ENCODE data around the gene HPN. TPM values are rescaled to one million over a fixed set of nuclear protein-coding genes. Genes with fewer than 3 reads are reported as not detected.

Gene HPN
- total and polyA plus RNA-seq, 2 of the 13 experiments (the other 11 are each of a cell fraction or from before 2014, with no cell fraction given), result 46.7 to 261 TPM

DNA sequence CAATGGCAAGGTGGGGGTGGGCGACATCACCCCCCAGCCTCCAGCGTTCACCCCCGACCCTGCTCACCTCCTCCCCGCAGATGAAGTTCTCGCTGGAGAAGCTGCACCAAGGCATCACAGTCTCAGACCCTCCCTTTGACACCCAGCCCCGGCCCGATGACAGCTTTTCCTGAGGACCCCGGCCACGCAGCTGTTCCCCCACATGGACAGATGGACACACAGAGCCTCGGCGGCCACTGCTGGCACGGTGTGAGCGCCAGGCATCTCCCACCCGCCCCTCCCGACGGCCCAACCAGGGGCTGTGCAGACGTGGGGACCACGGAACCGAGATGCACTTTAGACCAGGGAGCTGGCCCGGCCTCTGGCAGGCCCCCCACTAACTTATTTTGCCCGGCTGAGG is 15.6 kb upstream of the HPN start:
- Histone ChIP-seq H2AFZ (ENCODE audit: low read length) (no peak overlapping the region), H3K79me2 (ENCODE audit: insufficient read depth, low read length) (no peaks in the 10 kb centered on the region), H3K36me3 (replicated peaks in 1 of 2; ENCODE audit: control insufficient read depth in 1 of 2, insufficient read depth in 2 of 2, low read length in 2 of 2) (peaks cover 21 to 62% of the 10 kb centered on the region in 2 experiments), H3K9me3 (ENCODE audit: low read length) (no peaks in the 10 kb centered on the region), H3K27me3 (ENCODE audit: control insufficient read depth in 1 of 2, insufficient read depth in 2 of 2, low read length in 2 of 2) (no peaks in the 10 kb centered on the region), H3K9ac (ENCODE audit: insufficient read depth, low read depth, low read length) (no peak overlapping the region), H3K4me1 (ENCODE audit: insufficient read depth, low read length) (peaks cover 23% of the 10 kb centered on the region), H3K4me3 (replicated peaks in 1 of 3; ENCODE audit: insufficient read depth in 1 of 3, low read depth in 2 of 3, low read length in 3 of 3) (no peak overlapping the region), H3K27ac (ENCODE audit: extremely low read length, insufficient read depth, low read length) (no peak overlapping the region), H3K4me2 (ENCODE audit: low read depth, low read length) (no peak overlapping the region), H4K20me1 (ENCODE audit: insufficient read depth, low read length) (0 out of 2 replicates have a peak, but pooled peaks cover 9% of the 10 kb centered on the region)
- 98% methylated on average over 18 of the region's 21 CpGs for WGBS (ENCODE audit: low lambda C conversion rate)
- ATAC-seq (no peak), DNase-seq (ENCODE audit: low spot score) (no peak), FAIRE-seq (no peak)
- intact Hi-C loops (cut with micrococcal nuclease; ENCODE audit: unreplicated experiment) (no loop called here), in situ Hi-C loops (cut with HindIII; ENCODE audit: extremely low pct_ligation_motif_present, low pct_unique_long_range_greater_than_20kb) (no loop called here)
- POLR2A ChIA-PET, result interaction anchor here (1.2 kb wide), 1 partner anchor 12 kb away, joined by 4 read pairs; no protein-coding TSS in a partner anchor
- CTCF ChIA-PET (ENCODE audit: low intra/inter-chr PET ratio, low total read pairs), result no interaction called here
- no TSS peak for BruUV-seq (replicated peaks)
- TF ChIP-seq AGO2 (optimal IDR thresholded peaks at IDR 0.05; ENCODE audit: low read depth, low read length), result peak; percentile 64
- TF ChIP-seq SNRNP70 (IDR thresholded peaks at IDR 0.05; ENCODE audit: low read depth, low read length), result no peak
- no peak for TF ChIP-seq NCOA5 (CRISPR knock-in tag; IDR thresholded peaks at IDR 0.05)
- TF ChIP-seq ZNF546 (CRISPR knock-in tag; conservative IDR thresholded peaks at IDR 0.05), result no peak
- peak; percentile 42; the same call in 1 of the 2 replicates for TF ChIP-seq RBFOX2 (IDR thresholded peaks at IDR 0.05; ENCODE audit: low read depth, low read length)

DNA sequence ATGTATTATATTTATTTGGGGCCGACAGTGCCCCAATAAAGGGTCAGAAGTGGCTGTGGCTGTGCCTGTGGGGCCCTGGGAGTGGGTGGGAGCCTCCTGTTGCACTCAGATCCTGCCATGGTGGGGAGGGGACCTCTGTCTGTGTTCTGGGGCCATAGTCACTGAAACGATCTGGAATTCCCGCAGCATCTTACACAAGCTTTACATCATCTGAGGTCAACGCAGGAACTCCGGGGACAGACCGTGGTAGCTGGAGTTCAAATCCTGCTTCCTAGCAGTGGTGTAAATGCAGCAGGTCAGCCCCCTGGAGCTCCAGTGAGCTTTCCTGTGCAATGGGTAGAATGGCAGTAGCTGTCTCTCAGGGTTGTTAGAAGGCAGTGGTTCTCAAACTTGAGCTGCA is 15.1 kb upstream of the HPN start:
- Histone ChIP-seq H3K4me3 (replicated peaks in 1 of 3; ENCODE audit: insufficient read depth in 1 of 3, low read depth in 2 of 3, low read length in 3 of 3) (no peak overlapping the region), H3K27me3 (ENCODE audit: control insufficient read depth in 1 of 2, insufficient read depth in 2 of 2, low read length in 2 of 2) (peaks cover 0 to 3% of the 10 kb centered on the region in 2 experiments; a peak in 1 of 5 replicates), H4K20me1 (ENCODE audit: insufficient read depth, low read length) (0 out of 2 replicates have a peak, but pooled peaks cover 6% of the 10 kb centered on the region), H3K79me2 (ENCODE audit: insufficient read depth, low read length) (no peaks in the 10 kb centered on the region), H3K27ac (ENCODE audit: extremely low read length, insufficient read depth, low read length) (no peak overlapping the region), H2AFZ (ENCODE audit: low read length) (no peak overlapping the region), H3K4me2 (ENCODE audit: low read depth, low read length) (no peak overlapping the region), H3K9me3 (ENCODE audit: low read length) (no peaks in the 10 kb centered on the region), H3K4me1 (ENCODE audit: insufficient read depth, low read length) (peaks cover 28% of the 10 kb centered on the region), H3K9ac (ENCODE audit: insufficient read depth, low read depth, low read length) (no peak overlapping the region), H3K36me3 (replicated peaks in 1 of 2; ENCODE audit: control insufficient read depth in 1 of 2, insufficient read depth in 2 of 2, low read length in 2 of 2) (peaks cover 17 to 57% of the 10 kb centered on the region in 2 experiments)
- POLR2A ChIA-PET, result interaction anchor here (1.2 kb wide), 1 partner anchor 12 kb away, joined by 4 read pairs; no protein-coding TSS in a partner anchor
- no peak for DNase-seq (ENCODE audit: low spot score)
- 100% methylated on average over 1 of the region's 6 CpGs for WGBS (ENCODE audit: low lambda C conversion rate)
- BruUV-seq (replicated peaks), result no TSS peak
- no peak for FAIRE-seq
- intact Hi-C loops (cut with micrococcal nuclease; ENCODE audit: unreplicated experiment) (no loop called here), in situ Hi-C loops (cut with HindIII; ENCODE audit: extremely low pct_ligation_motif_present, low pct_unique_long_range_greater_than_20kb) (no loop called here)
- no peak for ATAC-seq
- TF ChIP-seq POLR2G (IDR thresholded peaks at IDR 0.05; ENCODE audit: low read depth, low read length) (peak; percentile 37; the same call in 1 of the 2 replicates), ZNF629 (CRISPR knock-in tag; conservative IDR thresholded peaks at IDR 0.05) (0 out of 2 replicates have a peak, but pooled peaks have one; percentile 25), NFE2 (CRISPR knock-in tag; IDR thresholded peaks at IDR 0.05) (no peak), ZNF446 (CRISPR knock-in tag; IDR thresholded peaks at IDR 0.05) (no peak)
- TF ChIP-seq, protein P1, sequence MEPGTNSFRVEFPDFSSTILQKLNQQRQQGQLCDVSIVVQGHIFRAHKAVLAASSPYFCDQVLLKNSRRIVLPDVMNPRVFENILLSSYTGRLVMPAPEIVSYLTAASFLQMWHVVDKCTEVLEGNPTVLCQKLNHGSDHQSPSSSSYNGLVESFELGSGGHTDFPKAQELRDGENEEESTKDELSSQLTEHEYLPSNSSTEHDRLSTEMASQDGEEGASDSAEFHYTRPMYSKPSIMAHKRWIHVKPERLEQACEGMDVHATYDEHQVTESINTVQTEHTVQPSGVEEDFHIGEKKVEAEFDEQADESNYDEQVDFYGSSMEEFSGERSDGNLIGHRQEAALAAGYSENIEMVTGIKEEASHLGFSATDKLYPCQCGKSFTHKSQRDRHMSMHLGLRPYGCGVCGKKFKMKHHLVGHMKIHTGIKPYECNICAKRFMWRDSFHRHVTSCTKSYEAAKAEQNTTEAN (CRISPR knock-in tag; conservative IDR thresholded peaks at IDR 0.05), result no peak
- TF ChIP-seq, protein P2, sequence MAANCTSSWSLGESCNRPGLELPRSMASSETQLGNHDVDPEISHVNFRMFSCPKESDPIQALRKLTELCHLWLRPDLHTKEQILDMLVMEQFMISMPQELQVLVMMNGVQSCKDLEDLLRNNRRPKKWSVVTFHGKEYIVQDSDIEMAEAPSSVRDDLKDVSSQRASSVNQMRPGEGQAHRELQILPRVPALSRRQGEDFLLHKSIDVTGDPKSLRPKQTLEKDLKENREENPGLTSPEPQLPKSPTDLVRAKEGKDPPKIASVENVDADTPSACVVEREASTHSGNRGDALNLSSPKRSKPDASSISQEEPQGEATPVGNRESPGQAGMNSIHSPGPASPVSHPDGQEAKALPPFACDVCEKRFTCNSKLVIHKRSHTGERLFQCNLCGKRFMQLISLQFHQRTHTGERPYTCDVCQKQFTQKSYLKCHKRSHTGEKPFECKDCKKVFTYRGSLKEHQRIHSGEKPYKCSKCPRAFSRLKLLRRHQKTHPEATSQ (CRISPR knock-in tag; IDR thresholded peaks at IDR 0.05; ENCODE audit: borderline replicate concordance), result no peak
- CTCF ChIA-PET (ENCODE audit: low intra/inter-chr PET ratio, low total read pairs), result no interaction called here
